Stimulated activated CD4-positive, alpha-beta T cell treated with anti-CD3 and anti-CD28 coated beads, Interleukin-4, amount 100 ng/mL, for 4 hours (primary cell): ENCODE results near the gene STX18.
"Not testable (repeated sequence)": the region's sequence is repeated elsewhere in the genome, so short reads cannot be mapped to it uniquely, and the experiment has no call there.

Experiments used
- DNase-seq, 2 experiments: peaks; one replicate each; pipeline ENCODE4 v3.0.0-alpha.2; 2020

The STX18 gene

GRCh38 chr4:4433941-4434340 is 107.9 kb downstream of the STX18 start:
- DNase-seq, result no peak

DNA sequence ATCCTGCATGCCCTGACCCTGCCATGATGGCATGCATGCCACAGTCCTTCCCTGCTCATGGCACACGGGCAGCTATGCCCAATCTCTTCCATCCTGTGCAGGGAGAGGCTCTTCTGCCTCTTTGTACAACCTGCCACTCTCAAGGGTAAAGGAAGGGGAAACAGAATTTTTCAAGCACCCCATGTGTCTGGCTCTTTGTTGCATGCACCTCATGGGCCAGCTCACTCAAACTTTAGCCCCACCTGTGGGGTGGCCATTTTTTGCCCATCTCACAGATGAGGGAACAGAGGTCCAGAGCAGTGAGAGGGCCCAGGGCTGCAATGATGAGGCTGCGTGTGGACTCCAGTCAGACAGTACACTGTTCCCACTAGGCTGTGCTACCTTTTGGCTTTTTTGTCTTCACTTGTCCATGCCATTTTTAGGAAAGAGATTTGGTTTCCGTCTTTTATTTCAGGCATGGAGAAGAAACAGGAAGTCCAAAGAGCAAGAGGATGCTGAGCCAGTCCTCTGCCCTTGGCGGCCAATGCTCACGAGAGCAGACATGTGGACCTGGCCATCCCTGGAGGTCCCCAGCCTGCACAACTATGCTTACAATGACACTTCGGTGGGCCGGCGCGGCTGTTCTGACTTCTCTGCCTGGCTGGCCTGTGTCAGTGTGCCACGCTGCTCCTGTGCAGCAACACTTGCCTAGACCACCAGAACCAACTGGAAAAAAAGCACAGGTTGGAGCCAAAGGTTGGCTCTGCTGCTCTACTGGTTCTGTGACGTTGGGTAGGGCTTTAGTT is 109.3 kb downstream of the STX18 start:
- no peak for DNase-seq

GRCh38 chr4:4430492-4431195 is 111.2 kb downstream of the STX18 start:
- DNase-seq, result peak in 1 of 2 experiments; percentile 34

GRCh38 chr4:4428966-4429875 is 112.6 kb downstream of the STX18 start:
- no peak for DNase-seq

DNA sequence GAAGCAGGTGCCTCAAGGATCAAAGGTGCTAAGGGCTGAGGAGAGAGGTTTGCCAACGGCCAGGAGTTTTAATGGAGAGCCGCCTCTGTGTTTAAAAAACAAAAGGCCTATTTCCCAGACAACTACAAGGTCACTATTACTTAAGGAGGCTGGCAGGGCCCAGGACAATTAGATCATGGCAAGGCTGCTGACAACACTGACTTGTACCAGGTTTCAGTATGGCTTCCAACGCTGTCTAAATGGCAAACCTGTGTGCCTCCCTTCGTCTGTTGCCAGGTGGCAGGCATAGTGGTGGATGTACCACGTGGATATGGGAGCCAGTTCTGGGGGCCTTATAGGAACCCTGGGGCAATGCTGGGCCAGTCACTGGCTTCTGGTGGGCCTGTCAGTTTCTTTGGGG is 114.0 kb downstream of the STX18 start:
- DNase-seq, result no peak

DNA sequence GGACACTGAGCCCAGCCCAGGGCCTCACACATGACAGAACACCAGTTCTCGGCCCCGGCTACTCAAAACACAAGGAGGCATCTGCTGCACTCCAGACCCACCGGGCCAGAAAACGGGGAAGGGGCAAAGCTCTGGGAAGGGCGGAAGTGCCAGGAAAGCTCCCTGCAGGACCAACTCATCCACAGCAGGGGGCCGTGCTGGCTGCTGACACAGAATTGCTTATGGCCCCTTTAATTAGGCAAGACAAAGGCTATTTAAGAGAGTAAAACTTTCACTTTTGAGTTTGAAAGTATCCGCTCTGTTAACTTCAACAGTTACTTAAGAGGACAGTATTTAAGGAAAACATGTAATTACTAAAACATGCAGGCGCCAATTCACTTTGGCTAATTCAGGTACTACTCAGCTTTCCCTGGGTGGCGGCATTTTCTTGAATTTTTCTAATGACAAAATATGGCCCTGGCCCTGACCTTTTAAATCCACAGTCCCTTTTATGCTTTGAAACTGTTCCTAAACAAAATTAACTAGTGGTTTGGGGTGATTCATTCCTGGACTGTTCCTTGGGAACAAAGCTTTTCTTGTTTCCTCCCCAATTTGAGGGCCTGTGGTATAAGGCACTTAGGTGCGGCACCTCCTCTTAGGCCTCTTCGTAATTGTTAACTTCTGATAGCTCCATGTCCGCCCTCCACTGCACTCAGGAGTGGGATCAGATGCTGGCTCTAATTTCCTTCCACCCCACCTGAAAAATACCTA is 114.6 kb downstream of the STX18 start:
- no peak for DNase-seq

GRCh38 chr4:4426511-4427120 is 115.2 kb downstream of the STX18 start:
- no peak for DNase-seq

- no peak for DNase-seq
Measured at GRCh38 chr4:4425696-4426095, 116.2 kb downstream of the STX18 start.

GRCh38 chr4:4425119-4425690 is 116.6 kb downstream of the STX18 start:
- DNase-seq, result no peak

DNA sequence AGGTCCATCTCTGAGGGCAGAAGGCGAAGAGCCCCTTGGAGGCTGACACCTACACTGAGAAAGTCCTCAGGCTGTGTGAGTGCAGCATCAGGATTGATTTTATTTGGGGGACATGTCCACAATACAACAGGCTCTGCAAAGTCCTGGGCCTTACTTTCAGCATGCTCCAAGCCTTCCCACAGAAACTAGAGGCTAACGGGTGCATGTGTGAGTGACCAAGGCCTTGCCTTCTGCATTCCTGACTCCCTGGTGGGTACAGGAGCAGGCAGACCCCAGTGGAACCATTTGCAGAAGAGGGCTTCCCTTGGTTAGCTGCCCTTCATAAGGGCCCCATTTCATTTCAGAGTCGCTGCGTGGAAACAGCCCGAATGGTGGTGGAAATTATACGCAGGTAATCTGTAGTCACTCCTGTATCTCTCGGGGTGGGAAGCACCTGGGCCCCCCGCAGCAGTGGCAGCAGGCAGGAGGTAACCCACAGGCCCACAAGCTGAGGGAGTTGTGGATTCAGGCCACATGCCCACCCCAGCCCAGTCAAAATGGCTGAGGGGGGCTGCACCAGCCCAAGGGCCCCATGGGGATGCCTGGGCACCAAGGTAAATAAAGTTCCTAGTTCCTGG is 117.2 kb downstream of the STX18 start:
- no peak for DNase-seq

- DNase-seq, result no peak
Measured at GRCh38 chr4:4423706-4424498, 117.9 kb downstream of the STX18 start.

- no peak for DNase-seq
Measured at GRCh38 chr4:4422856-4423499, 118.9 kb downstream of the STX18 start.

DNA sequence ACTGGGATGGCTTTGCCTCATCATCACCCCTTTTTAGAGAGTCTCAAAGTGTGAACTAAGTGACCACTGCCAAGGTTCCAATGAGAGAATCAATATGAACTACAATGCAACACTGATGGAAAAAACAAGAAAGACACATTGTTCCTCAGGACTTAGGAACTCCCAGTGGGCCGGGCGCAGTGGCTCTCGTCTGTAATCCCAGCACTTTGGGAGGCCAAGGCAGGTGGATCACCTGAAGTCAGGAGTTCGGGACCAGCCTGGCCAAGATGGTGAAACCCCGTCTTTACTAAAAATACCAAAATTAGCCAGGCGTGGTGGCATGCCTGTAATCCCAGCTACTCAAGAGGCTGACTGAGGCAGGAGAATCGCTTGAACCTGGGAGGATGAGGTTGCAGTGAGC is 119.7 kb downstream of the STX18 start:
- not testable (repeated sequence) for DNase-seq

DNA sequence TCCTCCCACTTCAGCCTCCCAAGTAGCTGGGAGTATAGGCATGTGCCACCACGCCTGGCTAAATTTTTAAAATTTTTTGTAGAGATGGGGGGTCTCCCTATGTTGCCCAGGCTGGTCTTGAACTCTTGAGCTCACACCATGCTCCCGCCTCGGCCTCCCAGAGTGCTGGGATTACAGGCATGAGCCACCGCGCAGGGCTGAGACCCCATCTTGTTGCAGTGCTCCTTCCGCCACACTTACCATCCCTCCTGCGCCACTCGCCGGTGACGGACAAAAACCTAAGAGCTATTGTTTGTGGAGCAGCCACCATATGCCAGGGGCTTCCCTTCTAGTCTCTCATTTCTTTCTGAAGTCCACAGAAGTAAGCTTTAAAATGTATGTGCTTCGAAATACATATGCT is 120.5 kb downstream of the STX18 start:
- DNase-seq, result no peak

DNA sequence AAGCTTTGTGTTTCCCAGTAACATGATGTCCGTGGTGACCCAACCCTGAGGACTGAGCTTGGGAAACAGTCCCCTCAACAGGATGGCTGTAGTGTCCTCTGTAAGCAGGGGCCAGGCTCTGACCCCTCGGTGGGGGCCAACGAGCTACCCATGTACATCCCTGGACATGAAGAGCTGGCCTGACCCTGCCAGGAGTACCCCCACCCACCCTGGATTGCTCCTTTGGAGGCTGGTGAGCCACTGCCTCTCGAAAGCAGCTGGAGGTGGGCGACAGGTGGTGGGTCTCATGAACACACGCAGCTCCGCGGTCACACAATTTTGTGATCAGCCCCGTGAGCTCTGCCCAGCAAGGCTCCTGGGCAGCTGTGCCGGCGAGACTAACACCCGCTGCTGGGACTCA is 121.4 kb downstream of the STX18 start:
- no peak for DNase-seq

DNA sequence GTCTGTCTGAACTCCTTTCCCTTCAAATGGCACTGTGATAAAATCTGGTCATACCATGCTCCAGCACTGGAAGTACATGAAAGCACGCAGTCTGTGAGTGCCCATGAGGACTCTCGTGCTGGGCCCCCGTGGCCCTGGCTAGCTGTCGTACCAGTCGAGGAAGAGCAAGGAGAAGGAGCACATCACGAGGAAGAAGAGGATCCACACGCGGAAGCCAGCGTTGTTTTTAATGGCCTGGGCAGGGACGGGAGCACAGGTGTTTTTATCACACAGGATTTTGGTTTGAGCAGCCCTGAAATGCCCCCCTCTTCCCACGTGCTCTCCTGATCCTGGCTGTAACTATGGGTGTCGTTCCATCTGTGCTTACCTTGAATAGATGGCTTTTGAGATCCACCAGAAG is 122.0 kb downstream of the STX18 start:
- DNase-seq, result no peak

DNA sequence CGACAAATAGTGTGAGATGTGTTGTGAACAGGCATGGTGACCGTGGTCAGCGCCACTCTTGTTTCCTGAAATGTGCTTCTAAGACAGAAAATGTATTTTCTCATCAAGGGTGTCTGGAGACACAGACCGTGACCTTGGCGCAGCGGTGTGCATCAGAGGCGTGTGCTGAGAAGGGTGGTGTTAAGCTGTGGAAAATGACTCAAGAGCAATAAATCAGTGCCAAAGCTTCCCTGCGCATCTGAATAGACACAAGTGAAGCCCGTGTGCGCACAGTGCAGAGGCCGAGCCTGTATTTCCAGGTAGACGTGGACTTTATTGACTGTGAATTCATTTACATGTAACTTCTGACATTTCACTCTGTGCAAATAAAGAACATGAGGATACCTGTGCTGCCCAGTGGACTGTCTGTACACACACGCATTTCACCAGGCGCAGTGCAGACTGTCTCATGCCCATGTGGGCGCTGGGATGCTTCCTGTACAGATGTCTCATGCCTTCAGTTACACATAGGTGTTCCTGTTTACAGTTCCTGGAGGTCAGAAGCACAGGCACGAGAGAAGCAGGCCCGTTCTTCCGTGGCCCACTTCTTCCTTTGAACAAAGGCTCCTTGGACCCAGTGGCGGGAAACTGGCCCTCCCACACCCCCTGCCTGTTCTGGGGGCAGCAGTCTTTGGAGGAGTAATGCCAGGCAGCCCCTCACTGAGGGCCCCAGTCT is 123.0 kb downstream of the STX18 start:
- no peak for DNase-seq

DNA sequence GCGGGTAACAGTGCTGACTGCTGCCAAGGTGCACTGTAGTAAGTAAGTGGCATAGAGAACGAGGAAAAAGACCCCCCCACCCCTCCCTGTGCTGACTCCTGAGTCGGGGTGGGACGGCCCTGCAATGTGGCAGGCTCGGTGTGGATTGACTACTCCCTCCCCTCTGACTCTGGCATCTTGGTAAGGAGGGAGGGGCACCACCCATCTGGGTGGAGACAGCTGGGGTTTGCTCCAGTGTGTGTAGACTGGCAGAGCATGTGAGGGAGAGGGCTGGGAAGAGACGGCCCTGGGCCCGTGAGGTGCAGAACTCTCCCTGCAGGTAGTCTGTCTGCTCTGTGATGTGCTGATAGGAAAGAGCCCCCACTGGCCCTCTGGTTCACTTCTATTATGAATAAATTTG is 124.0 kb downstream of the STX18 start:
- DNase-seq, result no peak

DNA sequence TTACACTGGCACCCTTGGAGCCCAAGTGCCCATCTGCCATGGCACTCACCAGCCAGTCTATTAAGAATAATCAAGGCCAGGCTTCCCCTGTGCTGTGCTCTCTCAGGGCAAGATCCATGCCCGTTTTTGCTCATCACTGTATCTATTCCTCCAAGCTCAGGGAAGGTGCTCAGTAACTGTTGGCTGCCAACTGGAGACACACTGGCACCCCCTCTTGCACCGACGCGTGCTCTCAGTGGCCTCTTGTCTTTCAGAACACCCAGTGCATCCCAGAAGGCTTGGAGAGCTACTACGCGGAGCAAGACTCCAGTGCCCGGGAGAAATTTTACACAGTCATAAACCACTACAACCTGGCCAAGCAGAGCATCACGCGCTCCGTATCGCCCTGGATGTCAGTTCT is 124.9 kb downstream of the STX18 start:
- no peak for DNase-seq
